GM21360 (cell line): ENCODE measurements around the gene HSH2D.
"Not testable (repeated sequence)": the region's sequence is repeated elsewhere in the genome, so short reads cannot be mapped to it uniquely, and the experiment has no call there.

ENCODE experiments used
- ATAC-seq: cut with Tn5 transposase; IDR thresholded peaks from one replicate; pipeline ENCODE4 v1.9.1; 2021; ENCODE audit warnings: mild to moderate bottlenecking, moderate library complexity; ENCODE audit not compliant: unreplicated experiment

HSH2D gene, protein sequence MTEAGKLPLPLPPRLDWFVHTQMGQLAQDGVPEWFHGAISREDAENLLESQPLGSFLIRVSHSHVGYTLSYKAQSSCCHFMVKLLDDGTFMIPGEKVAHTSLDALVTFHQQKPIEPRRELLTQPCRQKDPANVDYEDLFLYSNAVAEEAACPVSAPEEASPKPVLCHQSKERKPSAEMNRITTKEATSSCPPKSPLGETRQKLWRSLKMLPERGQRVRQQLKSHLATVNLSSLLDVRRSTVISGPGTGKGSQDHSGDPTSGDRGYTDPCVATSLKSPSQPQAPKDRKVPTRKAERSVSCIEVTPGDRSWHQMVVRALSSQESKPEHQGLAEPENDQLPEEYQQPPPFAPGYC

DNA sequence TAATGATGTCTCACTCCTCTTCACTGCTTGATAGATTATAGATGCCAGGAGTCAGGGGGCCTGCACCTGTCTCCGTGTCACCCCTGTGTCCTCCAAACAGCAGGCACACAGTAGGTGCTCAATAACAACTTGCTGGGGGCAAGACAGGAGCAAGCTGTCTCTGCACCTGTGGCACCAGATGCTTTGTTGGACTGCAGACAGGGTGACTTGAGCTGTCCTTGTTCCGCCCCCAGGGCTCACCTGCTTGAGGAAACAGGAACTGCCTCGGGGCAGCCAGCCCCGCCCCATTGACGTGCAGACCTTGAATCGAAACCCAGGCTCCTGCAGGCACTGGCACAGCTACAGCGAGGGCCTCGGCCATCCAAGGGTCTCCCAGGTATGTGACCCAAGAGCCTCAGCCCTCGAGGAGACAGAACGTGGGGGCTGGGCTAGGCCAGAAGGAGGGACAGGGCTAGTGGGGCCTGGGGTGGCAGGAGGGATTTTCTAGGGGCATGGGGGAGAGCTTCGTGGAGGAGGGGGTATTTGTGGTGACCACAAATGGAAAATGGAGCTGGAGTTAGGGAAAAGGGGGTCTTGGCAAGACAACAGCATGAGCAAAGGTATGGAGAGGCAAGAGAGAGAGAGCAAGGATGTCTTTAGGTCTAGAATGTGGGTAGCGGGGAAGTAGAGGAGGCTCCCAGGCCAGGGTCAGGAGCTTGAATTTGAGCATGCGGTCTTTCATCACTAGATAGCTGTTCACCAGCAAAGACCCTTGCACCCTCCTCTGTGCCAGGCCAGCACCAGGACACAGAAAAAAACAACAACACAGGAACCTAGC lies at the start of gene HSH2D:
Gene HSH2D (plus strand): TSS at position 287 of the 817 bp plus-strand sequence. CDS start 5,066 bp downstream, outside the sequence.
- peak; percentile 60 for ATAC-seq

DNA sequence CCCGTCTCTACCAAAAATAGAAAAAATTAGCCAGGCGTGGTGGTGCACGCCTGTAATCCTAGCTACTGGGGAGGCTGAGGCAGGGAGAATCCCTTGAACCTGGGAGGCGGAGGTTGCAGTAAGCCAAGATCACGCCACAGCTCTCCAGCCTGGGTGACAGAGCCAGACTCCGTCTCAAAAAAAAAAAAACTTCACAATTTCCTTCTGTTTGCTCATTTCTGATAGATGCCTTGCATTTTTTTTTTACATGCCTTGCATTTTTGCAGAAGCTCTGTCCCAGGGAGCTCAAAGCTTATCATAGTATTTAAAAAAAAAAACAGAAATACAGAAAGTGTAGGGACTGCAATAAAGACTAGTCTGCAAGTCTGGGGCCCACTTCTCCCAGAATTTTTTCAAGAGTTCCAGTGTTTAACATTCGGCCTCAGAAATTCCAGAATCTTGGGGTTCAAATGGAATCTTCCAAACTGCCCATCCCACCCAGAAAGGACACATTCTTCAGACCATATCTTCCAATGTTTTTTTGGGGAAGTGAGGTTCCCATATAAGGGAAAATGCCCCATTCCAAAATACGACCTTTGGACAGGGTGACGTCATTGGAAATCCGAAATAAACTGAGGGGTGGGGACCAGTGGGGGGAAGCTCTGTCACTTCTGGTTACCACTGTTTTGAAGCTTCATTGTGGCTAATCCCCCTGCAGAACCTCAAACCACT lies 49.0 kb upstream of the HSH2D start:
- ATAC-seq, result no peak

DNA sequence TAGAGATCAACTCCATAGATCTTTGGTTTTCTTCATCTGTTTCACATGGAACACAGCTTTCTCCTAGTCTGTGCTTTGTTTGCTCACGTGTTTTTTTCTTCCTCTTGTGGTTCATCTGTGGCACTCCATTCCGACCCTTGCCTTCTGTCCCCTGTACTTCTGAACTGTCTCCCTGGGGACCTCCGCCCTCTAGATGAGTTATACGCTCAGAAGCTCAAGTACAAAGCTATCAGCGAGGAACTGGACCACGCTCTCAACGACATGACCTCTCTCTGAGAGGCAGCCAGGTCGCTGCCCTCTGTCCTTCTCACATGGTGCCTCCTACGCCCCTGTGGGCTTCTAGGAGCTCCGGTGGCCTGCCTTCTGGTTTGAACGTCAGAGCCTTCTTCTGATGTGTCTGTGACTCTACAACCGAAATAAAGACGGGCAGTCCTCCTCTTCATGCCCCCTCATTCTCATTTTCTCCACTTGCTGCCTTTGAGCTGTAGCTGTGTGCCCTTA lies 48.4 kb upstream of the HSH2D start:
- ATAC-seq, result no peak

DNA sequence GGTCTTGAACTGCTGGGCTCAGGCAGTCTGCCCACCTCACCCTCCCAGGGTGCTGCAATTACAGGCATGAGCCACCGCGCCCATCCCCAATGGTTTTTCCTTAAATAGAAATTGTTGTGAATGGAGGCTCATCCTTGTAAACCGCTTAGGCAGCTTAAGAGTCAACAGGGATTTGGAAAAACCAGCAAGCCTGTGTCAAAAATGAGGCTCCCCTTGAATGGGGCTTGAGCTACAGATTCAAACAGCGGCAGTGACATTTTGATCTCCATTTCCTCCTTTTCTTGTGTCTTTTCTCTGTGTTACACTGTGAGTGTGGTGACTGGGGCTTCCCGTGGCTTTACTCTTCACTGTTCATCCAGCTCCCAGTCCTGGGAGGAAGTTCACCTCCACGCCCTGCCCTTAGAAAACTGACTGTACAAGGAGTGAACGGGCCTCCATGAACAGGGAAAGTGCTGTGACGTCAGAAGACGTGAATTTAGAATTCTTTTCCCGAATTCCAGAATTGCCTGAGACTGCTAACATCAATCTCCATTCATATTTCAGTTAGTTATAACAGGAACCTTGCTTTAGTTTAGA lies 47.1 kb upstream of the HSH2D start:
- no peak for ATAC-seq

DNA sequence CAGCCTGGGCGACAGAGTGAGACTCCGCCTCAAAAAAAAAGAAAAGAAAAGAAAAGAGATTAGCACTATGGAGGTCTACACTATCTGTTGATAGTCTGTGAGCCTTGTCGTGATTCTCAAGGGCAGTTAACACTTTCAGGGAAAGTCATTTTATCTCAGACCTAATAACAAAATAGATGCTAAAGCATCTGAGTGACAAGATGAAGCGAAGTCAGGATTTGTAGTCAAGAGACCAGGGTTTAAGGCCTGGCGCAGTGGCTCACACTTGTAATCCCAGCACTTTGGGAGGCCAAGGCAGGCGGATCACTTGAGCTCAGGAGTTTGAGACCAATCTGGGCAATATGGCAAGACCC lies 45.1 kb upstream of the HSH2D start:
- ATAC-seq, result no peak

DNA sequence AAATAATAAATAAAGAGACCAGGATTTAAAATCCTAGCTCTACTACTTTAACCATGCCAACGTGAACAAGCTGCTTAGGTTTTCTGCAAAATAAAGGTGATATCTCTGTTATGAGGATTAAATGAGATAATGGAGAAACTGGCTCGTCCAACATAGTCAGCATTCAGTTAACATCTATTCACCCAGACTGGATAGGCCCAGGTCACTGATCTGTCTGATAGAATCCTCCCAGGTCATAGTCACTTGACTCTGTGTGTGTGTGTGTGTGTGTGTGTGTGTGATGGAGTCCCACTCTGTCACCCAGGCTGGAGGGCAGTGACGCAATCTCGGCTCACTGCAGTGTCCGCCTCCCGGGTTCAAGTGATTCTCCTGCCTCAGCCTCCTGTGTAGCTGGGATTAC lies 44.7 kb upstream of the HSH2D start:
- no peak for ATAC-seq

DNA sequence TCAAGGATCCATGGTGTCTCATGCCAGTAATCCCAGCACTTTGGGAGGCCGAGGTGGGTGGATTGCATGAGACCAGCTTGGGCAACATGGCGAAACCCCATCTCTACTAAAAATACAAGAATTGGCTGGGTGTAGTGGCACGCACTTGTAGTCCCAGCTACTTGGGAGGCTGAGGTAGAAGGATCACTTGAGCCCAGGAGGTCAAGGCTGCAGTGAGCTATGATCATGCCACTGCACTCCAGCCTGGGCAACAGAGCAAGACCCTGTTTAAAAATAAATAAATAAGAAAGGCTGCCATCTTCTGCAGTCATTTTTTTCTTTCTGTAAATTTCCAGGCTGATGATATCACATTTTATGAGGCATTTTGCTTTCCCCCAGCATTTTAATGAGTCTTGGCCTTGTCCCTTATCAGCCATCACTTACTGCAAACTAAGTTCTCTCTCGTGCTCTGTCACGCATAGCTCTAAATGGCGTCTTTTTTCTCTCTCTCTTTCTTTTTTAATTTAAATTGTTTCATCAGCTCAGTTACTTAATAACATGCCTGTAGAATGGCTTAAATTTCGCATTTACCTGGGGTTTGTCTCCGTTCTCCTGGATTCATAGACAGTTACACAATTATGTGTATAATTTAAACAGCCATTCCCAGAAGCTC lies 44.0 kb upstream of the HSH2D start:
- ATAC-seq, result not testable (repeated sequence)

DNA sequence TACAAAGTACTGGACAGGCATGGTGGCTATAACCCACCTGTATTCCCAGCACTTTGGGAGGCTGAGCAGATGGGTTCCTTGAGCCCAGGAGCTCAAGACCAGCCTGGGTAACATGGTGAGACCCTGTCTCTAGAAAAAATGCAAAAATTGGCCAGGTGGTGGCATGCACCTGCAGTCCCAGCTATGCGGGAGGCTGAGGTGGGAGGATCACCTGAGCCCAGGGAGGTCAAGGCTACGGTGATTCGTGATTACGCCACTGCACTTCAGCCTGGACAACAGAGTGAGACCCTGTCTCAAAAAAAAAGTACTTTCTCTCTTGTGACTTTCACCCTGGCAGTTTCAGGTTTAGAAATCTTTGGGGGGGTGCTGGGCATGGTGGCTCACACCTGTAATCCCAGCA lies 43.0 kb upstream of the HSH2D start:
- no peak for ATAC-seq

DNA sequence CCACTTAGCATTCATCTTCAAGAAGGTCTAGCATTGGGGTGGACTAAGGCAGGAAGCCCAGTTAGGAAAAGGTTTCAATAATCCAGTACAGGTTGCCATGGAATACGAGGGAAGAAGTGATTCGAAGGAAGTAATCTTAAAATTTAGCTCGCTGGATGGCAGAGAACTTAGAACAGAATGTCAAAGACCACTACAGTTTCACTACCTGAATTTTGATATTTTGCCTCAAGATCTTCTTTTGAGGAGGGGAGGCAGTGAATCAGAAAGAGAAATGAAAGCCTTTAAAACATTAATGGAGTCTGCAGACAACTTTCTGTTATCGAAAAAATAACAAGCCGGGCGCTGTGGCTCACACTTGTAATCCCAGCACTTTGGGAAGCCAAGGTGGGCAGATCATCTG lies 38.8 kb upstream of the HSH2D start:
- no peak for ATAC-seq

DNA sequence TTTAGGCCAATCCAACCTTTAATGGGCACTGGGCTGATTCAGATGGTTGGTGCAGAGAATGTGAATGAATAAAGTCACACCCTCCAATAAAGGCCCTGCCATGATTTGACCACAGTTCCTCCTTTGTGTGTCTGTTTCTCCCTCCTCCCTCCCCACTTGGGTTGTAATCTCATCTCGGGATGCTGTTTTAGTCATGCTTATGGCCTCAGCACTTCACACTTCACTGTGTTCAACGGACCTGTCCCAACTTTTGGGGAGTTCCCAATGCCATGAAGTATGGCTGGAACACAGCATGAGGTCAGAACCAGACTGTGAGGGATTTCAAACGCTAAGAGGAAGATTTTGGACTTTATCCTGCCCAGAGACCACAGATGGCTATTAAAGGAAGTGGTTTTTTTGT lies 37.4 kb upstream of the HSH2D start:
- no peak for ATAC-seq

DNA sequence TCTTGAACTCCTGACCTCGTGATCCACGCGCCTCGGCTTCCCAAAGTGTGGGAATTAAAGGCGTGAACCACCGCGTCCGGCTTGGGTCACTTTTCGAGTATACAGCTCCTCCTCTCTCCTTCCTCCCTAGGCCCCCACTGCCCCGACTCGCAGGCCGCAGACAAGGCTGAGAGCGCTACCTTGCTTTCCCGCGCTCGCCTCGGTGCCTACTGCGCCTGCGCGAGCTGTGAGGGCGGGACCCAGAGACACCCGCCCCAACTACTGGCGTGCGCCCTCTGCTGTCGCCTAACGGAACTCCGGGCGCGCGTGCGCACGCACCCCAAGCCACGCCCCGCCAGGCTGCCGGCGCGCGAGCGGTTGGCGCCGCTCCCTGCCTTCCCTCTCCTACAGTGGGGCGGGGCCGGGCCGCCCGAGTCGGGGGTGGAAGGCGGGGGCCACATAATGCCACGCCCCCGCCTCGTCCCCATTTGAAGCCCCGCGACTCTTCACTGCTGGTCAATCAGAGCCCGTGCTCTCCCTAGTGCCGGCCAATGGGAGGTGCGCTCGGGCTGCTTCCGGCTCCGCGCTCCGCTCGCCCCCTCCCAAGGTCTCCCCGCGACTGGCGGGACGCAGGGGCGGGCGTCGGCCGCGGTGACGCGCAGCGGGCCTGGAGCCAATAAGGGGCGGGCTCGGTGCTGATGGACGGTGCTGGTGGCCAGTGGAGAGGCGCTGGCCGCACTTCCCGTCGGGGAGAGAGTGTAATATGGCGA lies 32.2 kb upstream of the HSH2D start, which contains the start of gene RAB8A:
Gene RAB8A (plus strand): TSS at position 730 of the 749 bp plus-strand sequence. CDS start 13 bp downstream, at position 743.
- ATAC-seq, result peak; percentile 73

DNA sequence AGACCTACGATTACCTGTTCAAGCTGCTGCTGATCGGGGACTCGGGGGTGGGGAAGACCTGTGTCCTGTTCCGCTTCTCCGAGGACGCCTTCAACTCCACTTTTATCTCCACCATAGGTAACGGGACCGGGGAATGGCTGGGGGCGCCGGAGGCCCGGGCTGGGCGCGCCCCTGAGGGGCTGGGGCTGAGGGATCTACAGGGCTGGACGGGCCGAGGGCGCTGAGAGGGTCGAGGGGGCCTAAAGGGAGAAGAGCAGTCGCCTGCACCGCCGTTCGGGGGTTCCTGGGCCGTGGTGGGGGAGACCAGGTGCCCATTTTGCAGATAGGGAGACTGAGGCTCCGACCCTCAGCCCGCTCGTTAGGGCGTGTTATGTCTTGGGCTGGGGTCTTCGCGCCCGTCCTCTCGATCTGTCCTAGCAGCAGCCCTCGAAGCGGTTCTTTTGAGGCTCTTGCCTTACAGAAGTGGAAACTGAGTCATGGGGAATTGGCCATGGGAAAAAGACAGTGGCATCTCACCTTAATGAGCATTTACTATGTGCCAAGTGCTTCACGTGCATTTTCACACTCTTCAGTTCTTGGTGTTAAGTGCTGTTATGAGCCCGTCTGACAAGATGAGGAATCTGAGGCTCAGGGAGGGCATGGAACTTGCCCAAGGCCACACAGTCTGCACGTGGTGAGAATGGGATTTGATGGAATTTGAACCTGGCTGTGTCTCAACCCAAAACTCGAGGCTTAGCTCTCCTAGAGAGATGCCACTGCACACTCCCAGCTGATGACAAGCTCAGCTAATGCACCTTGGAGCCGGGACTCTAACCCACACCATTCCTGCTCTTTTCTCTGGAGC lies 31.4 kb upstream of the HSH2D start:
- ATAC-seq, result no peak

DNA sequence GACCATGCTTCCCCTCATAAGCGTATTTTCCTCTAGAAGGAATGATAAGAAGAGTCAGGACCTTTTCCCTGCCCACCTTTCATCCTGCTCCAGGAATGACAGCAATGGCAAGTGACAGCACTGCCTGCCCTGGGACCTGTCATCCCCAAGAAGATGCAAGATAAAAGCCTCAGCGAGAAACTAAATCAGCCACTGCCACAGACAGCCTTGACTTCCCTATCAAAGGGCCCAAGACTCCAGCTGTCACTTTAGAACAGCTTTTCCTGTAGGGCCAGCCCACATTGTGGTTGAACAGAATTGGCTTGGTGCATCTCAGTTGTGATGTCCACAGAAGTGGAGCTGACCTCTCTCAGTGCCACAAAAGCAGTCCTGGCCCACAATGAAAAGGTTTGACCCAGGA lies 30.7 kb upstream of the HSH2D start:
- ATAC-seq, result no peak

DNA sequence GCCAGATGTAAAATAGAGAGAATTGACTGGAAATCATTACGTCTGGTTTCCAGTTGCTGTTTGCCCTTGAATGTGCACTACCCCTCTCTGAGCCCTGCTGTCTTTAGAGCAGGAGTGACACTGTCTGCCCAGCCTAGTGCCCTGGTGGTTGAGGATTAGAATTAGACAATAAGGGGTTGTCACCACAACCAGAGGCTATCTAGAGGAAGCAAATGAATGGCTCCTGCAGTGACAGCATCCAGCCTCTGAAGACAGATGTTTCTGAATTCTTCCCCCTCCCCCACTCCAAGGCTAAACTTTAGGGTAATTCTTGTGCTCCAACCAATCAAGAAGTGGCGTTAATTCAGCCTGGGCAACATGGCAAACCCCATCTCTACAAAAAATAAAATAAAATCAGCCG lies 29.8 kb upstream of the HSH2D start:
- no peak for ATAC-seq

DNA sequence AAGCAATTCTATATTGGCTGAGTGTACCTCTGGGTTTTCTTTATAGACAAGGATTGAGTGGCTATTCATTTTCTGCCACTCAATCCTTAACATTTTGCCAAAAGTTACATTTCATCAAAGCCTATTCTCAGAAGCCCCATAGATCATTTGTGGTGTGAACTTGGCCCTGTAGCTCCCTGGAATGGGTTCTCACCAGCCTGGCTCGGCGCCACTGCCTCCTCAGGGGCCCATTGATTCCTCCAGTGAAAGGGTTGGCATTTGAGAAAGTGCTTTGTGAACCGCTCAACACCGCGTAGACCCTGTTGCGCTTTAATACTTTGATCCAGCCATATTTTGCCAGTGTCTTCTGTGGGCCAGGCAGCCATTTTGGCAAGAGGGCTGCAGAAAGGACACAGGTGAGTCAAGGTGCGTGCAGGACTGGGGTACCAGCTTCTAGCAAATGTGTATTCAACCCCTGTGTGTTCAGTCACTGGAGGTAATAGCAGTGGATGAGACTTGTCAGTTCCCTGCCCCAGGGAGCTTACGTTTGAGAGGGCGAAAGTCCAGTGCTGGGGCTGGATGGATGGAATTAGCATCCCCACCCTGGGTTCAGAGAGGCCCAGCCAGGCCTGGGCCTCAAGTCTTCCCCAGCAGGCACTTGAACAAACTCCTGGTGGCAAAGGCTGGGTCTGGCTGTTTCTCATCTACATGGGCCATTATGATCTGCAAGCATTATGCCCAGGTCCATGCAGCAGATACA lies 28.0 kb upstream of the HSH2D start:
- ATAC-seq, result no peak

DNA sequence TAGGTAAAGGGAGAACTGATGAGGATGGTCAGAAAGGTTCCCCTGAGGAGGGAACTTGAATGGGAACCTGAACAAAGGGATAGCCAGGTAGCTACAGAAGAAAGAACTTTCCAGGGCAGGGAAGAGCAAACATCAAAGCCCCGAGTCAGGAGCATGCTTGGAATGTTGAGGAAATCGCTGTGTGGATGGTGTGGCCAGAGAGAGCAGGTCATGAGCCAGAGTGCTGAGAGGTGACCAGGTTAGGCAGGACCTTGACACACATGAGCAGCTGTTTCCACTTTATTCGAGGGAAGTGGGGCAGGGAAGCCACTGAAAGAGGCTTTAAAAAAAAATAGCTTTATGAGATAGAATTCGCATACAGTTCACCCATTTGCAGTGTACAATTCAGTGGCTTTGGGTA lies 27.4 kb upstream of the HSH2D start:
- no peak for ATAC-seq

DNA sequence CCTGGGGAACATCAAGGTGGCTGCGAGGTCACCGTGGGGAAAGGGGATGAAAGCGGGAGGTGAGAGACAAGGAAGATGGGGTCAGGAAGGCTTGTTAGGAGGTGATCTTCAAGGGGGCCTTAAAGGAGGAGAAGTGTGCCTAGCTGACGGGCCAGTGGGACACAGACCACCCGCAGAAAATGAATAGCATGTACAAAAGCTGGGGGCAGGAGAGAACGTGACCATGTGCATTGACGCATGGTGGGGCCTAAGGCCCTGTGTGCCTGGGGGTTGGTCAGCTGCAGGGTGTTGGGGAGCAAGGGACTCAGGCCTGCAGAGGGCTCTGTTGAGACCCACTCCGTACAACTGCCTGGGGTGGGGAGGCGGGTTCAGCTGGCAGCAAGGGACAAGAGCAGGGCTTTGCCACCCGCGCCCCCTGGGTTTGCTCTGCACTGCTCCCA lies 25.9 kb upstream of the HSH2D start:
- ATAC-seq, result no peak

DNA sequence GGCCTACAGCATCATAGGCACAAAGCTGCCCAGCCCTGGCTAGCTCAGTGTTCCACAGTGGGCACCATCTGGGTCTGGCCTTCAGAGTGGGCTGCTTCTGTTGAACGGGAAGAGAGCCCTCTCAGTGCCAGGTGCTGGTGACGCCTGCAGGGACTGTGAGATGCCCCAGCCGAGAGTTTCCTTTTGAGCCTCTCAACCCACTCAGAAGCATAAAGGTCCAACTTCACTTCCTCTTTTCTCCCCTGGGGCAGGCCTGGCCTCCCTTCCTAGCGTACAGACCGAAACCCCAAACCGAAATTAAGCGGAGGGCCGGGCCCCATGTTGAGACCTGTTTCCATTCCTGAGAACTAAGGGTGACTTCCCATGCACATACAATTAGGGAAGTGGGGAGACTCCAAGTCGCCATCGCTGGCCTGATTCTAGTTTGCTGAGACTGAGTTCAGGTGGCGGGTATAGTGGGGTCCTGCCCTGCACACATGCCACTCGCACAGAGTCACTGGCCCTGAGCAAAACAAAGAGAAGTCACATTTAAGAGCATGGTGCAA lies 24.9 kb upstream of the HSH2D start:
- ATAC-seq, result peak; percentile 78
